Skin of body (tissue), 2 donors: ENCODE results near the gene DNAJC5G. TPM values are rescaled to one million over a fixed set of nuclear protein-coding genes. Genes with fewer than 3 reads are reported as not detected.
"Not testable (repeated sequence)": the region's sequence is repeated elsewhere in the genome, so short reads cannot be mapped to it uniquely, and the experiment has no call there.

ENCODE experiments used
- DNase-seq: peaks from one replicate; lab custom pipeline; 2025; lab: John Stamatoyannopoulos, UW
- total RNA-seq: library from RNA; depleted of rRNA; stranded (reverse); fragments of >200 nt; gene quantifications from one replicate; pipeline ENCODE4 v1.2.3, GENCODE V29; 2014

DNAJC5G gene
- total RNA-seq, 1 donor from 2014 or later: not detected

- DNase-seq: no peak
These were observed 32.5 kb downstream of the DNAJC5G start for GRCh38 chr2:27307545-27308358.

DNA sequence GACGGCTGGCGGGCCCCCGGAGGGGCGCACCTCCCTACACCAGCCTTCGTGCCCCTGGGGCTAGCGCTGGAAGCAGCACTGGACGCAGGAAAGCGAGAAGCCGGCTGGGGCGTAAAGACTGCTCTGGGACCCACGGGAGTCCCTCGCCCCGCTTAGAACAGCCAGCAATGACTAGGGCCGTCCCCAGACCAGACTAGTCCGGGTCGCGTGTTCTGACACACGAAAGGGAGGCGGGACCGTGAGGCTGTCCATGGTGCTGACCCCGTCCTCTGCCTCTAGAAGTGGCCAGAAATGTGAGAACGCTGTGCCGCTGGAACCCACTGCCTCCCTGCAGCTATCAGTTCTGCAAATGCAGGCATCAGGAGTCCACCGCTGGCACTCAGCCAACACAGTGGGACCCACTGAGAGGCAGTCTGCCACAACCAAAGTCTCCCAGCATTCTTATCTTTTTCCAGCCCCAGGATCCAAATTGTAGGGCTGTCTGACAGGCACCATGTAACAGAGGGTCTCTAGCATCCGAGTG, 33.2 kb downstream of the DNAJC5G start, which contains the start of gene UCN:
UCN (minus strand) TSS at position 87 of the 523 bp plus-strand sequence. CDS start 550 bp downstream, outside the sequence.
- DNase-seq: no peak

DNA sequence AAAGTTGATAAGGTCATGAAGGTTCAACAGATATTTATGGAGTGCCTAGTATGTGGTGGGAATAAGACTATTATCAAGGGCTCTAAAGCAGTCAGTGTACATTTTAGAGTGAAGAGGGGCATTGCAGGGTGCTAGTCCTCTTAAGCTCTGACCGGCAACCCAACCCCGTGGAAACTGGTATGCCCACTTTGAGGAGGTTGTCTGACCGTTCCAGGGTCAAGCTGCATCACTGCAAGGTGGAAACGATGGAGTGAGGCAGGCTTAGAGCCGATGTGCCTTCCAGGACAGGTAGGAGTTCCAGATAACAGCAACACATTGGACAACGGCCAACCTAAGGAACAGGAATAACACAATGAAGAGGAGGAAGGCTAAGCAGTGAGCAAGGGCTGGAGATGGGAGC, 34.4 kb downstream of the DNAJC5G start:
- no peak for DNase-seq

DNA sequence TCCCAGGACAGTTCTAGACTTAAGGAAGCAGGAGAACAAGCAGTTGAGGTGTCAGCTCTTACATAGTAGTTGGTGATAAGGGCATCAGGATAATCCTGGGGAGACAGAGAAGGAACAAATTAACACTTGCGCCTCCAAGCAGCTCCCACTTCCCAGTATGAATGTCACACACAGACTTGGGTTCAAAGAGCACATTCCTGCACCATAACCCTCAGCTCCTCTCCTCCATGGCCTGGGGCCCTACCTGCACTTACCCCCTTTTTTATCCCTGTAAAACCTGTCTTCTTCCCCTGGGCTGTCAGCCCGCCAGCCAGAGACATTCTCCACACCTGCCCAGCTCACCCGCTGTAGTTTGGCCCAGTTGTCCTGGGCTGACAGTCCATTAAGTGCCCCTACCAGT, 36.9 kb downstream of the DNAJC5G start:
- no peak for DNase-seq

- no peak for DNase-seq
These were observed 38.8 kb downstream of the DNAJC5G start for GRCh38 chr2:27313882-27314645.

DNA sequence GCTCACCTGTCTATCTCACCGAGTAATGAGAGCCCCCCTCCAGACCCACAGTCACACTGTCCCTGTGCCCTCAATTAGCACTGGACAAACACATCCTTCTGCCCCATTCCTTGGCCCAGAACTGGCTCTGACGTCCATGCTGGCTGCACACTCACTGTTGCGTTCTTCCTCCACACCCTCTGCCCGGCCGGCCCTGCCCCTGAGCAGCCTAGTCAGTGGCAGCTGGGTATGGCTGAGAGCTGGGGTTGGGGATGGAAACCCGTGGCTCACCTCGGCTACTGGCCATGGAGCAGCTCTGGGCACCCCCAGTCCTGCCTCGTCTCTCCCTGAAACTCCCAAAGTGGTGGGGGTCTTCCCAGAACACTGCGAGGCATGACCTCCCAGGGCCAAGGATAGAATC, 39.5 kb downstream of the DNAJC5G start:
- DNase-seq: no peak

GRCh38 chr2:27315122-27315521, 39.9 kb downstream of the DNAJC5G start:
- DNase-seq: no peak

DNA sequence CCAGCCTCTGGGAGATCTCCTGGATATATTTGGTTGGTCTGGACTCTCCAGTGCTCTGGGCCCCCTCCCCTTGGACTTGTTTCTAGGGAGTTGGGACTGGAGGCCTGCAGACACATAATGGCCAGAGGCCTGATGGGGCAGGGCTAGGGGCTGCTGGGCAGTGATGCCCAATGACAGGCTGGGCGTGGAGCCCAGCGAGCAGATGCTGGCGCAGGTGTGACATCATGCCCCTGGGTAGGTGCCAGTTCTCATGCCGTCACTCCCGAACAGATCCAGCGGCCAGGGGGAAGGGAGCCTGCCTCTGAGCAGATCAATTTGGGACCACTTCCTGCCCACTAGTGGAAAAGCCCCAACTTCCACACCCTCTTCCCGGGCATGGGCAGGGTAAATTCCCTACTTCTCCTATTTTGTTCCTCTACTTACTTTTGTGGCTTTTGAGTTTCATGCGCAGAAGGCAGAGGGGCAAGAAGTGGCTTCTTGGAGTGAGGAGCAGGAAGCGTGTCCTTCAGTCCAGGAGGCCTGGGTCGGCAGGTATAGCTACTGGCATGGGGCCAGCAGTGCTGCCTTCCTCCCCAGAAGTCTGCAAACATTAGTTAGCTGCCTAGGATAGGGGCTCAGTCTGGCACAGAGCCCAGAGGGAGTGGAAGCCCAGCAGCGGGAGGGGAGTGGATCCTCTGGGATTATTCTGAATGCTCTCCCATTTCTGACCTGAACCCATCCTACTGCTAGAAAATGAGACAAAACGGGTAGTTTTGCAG, 41.6 kb downstream of the DNAJC5G start:
- no peak for DNase-seq

- DNase-seq: not testable (repeated sequence)
These were observed 44.6 kb downstream of the DNAJC5G start for GRCh38 chr2:27319839-27320238.

- no peak for DNase-seq
These were observed 45.8 kb downstream of the DNAJC5G start for GRCh38 chr2:27320958-27321543.

DNA sequence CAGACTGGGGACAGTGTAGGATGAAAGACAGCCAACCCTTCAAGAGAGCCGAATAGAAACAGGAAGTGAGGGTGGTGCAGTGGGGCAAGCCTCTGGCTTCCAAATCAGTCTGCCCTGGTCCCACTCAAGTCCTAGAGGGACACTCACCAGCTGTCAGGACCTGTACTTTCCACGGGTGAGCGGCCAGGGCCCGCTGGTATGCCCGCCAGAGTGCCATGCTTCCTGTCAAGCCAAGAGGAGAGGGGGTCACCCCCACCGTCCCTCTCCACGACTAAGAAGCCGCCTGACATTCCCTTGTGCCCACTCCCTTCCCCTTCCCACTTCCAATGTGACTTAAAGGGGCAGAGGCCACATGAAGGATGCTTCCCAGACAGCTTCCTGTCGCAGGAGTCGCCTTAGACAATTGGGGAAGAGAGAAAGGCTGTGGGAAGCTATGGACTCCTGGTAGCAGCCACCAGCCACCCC, 47.1 kb downstream of the DNAJC5G start:
- DNase-seq: no peak

DNA sequence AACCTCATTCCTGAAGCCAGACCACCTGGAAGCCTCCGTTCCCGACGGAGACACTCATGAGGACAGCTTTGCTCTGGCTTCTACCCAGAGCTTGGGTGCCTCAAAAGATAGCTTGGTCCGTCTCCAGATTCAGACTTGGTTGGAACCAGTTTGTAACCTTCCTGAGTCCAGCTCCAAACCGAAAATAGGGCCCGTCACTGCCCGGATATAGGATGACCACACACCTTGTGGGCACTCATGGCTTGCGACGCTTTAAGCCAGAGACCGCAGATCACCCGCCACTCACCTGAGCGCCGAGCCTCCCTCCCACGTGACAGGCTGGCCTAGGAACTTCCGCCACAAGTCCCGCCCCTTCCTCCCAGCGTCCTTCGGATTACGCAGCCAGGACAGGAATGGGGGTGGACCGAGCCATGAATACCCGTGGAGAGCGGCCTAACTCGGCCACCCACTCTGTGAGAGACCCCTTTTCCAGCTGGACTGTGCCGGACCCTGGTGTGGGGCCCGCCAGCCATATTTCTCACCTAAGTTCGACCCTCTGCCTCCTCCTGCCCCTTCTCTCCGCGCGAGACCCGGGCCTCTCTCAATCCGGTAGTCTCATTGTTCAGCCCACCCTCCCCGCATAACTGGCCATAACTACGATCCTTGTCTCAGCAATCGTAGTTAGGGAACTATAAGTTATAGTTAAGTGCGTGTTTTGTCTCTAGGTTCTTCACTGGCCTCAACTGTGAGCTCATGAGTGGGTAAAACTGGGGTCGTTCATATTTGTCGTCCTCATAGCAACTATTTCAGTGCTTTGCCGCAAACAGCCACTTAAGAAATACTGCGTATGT, 47.7 kb downstream of the DNAJC5G start, which contains the start of gene MPV17:
MPV17 (minus strand) TSS at position 332 of the 830 bp plus-strand sequence. CDS start 580 bp downstream, outside the sequence.
- DNase-seq: peak; percentile 73

DNA sequence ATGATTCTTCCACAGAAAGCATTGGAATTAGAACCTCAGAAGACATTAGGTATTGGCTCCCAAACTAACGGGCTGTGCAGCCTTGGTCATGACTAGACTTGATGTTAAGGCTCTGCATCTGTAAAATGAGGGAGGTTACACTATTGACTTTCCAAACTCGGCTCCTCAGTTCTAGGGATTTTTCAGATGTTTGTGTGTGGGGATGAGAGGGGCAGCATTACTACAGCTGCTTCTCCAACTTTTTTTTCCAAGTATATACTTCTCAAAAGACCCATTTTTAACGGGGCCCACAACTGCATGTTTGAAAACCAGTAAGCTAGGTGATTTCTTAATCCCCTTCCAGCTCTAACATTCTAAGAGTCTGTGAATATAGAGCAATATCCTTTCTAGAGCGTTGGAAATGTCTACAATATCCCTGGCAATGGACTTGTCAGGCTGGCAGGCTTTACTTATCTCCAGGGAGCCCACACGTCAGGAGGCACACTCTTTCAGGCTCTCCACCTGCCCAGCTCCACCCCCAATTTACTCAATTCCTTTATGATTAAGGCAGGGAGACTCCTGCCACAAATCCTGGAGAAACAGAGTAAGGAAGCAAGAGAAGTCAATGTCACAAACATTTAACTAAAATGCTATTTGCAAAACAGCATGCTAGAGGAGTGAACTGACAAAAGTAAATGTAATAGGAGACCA, 48.5 kb downstream of the DNAJC5G start:
- DNase-seq: no peak

GRCh38 chr2:27324720-27325119, 49.5 kb downstream of the DNAJC5G start:
- no peak for DNase-seq

Other genes starting within 250 kb of the DNAJC5G start
- 30.8 TPM for gene TMEM214, start 242.5 kb upstream of the DNAJC5G start, total RNA-seq
- gene AGBL5, start 223.8 kb upstream of the DNAJC5G start, total RNA-seq: 7.7 TPM
- 199 TPM for gene OST4, start 203.8 kb upstream of the DNAJC5G start, total RNA-seq
- gene EMILIN1, start 196.8 kb upstream of the DNAJC5G start, total RNA-seq: 66.1 TPM
- 1.7 TPM for gene KHK, start 188.7 kb upstream of the DNAJC5G start, total RNA-seq
- 6.7 TPM for gene CGREF1, start 156.3 kb upstream of the DNAJC5G start, total RNA-seq
- gene ABHD1, start 151.6 kb upstream of the DNAJC5G start, total RNA-seq: 0.10 TPM
- 19.5 TPM for gene PREB, start 140.8 kb upstream of the DNAJC5G start, total RNA-seq
- not detected for gene PRR30, start 136.0 kb upstream of the DNAJC5G start, total RNA-seq
- 0.20 TPM for gene TCF23, start 126.4 kb upstream of the DNAJC5G start, total RNA-seq
- gene ATRAID, start 63.4 kb upstream of the DNAJC5G start, total RNA-seq: 93.8 TPM
- 23.0 TPM for gene SLC5A6, start 63.2 kb upstream of the DNAJC5G start, total RNA-seq
- gene CAD, start 58.1 kb upstream of the DNAJC5G start, total RNA-seq: 35.2 TPM
- 0.10 TPM for gene SLC30A3, start 12.4 kb upstream of the DNAJC5G start, total RNA-seq
- 6.0 TPM for gene TRIM54, start 7.0 kb downstream of the DNAJC5G start, total RNA-seq
- gene UCN, start 33.0 kb downstream of the DNAJC5G start, total RNA-seq: 0.30 TPM
- gene MPV17, start 47.7 kb downstream of the DNAJC5G start, total RNA-seq: 34.9 TPM
- gene GTF3C2, start 81.3 kb downstream of the DNAJC5G start, total RNA-seq: 32.5 TPM
- 23.5 TPM for gene EIF2B4, start 94.9 kb downstream of the DNAJC5G start, total RNA-seq
- 53.7 TPM for gene SNX17, start 95.2 kb downstream of the DNAJC5G start, total RNA-seq
- 5.1 TPM for gene ZNF513, start 105.3 kb downstream of the DNAJC5G start, total RNA-seq
- gene PPM1G, start 134.2 kb downstream of the DNAJC5G start, total RNA-seq: 33.1 TPM
- 70.4 TPM for gene NRBP1, start 153.2 kb downstream of the DNAJC5G start, total RNA-seq
- 2.5 TPM for gene KRTCAP3, start 166.9 kb downstream of the DNAJC5G start, total RNA-seq
- gene IFT172, start 214.3 kb downstream of the DNAJC5G start, total RNA-seq: 25.9 TPM
- gene FNDC4, start 219.8 kb downstream of the DNAJC5G start, total RNA-seq: 10.6 TPM
- 0.49 TPM for gene GCKR, start 221.4 kb downstream of the DNAJC5G start, total RNA-seq